Uterus (tissue), 2 donors: ENCODE results near the gene SYNGAP1.

Source experiments
- POLR2A ChIP-seq, 2 donors: fragments of 450-650 bp; IDR thresholded peaks; one replicate each; pipeline ENCODE4 v1.6.1; 2016; ENCODE audit warnings: antibody characterized with exemption in 2 of 2, mild to moderate bottlenecking in 1 of 2, moderate library complexity in 1 of 2
- TF ChIP-seq, protein P1 (sequence below), 4 experiments: fragments of 200-600 bp in 2 of 4; fragments of 450-650 bp in 2 of 4; sonication (generic) in 2 of 4; IDR thresholded peaks; one replicate each; pipeline ENCODE4 v1.5.1; 2016 to 2019; ENCODE audit warnings: antibody characterized with exemption in 4 of 4, mild to moderate bottlenecking in 2 of 4, moderate library complexity in 1 of 4

DNA sequence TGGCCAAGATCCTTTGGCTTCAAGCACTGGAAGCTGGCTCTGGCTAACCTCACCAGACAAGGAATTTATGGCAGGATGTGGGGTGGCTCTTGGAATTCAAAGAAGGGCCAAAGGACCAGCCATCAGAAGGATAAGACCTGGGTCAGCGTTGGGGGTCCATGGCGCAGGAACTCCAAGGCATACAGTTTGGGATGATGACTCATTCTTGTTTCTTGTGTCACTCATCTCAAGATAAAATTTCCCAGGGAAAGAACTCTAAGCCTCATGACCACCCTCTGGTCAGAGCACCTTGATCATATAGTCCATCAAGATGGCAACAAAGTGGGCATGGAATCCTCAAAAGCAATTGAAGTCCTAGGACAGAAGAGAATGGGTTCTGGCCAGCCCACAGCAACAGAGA lies 39.4 kb downstream of the SYNGAP1 start:
- no peak for TF ChIP-seq POLR2A (IDR thresholded peaks at IDR 0.05)
- TF ChIP-seq, protein P1, sequence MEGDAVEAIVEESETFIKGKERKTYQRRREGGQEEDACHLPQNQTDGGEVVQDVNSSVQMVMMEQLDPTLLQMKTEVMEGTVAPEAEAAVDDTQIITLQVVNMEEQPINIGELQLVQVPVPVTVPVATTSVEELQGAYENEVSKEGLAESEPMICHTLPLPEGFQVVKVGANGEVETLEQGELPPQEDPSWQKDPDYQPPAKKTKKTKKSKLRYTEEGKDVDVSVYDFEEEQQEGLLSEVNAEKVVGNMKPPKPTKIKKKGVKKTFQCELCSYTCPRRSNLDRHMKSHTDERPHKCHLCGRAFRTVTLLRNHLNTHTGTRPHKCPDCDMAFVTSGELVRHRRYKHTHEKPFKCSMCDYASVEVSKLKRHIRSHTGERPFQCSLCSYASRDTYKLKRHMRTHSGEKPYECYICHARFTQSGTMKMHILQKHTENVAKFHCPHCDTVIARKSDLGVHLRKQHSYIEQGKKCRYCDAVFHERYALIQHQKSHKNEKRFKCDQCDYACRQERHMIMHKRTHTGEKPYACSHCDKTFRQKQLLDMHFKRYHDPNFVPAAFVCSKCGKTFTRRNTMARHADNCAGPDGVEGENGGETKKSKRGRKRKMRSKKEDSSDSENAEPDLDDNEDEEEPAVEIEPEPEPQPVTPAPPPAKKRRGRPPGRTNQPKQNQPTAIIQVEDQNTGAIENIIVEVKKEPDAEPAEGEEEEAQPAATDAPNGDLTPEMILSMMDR (IDR thresholded peaks at IDR 0.05) = no peak
